ENCODE measurements around the gene ST6GAL1.
"Not testable (repeated sequence)": the region's sequence is repeated elsewhere in the genome, so short reads cannot be mapped to it uniquely, and the experiment has no call there.

The ST6GAL1 gene

GRCh38 chr3:187021748-187022402 is 91.5 kb downstream of the ST6GAL1 start:
- DNase-seq (ENCODE audit: low read depth) = no peak

GRCh38 chr3:187022403-187023029 is 92.2 kb downstream of the ST6GAL1 start:
- DNase-seq (ENCODE audit: low read depth) = no peak

GRCh38 chr3:187023340-187023739 is 93.0 kb downstream of the ST6GAL1 start:
- not testable (repeated sequence) for DNase-seq (ENCODE audit: low read depth)

GRCh38 chr3:187024536-187025226 is 94.4 kb downstream of the ST6GAL1 start:
- no peak for DNase-seq (ENCODE audit: low read depth)

- peak; percentile 64 for DNase-seq (ENCODE audit: low read depth)
These were observed 94.9 kb downstream of the ST6GAL1 start for GRCh38 chr3:187025254-187025655.

- no peak for DNase-seq (ENCODE audit: low read depth)
These were observed 95.5 kb downstream of the ST6GAL1 start for GRCh38 chr3:187025656-187026316.

- no peak for DNase-seq (ENCODE audit: low read depth)
These were observed 96.0 kb downstream of the ST6GAL1 start for GRCh38 chr3:187026317-187026670.

- DNase-seq (ENCODE audit: low read depth) = peak; percentile 72
These were observed 97.4 kb downstream of the ST6GAL1 start for GRCh38 chr3:187027531-187028278.

- DNase-seq (ENCODE audit: low read depth) = no peak
These were observed 101.6 kb downstream of the ST6GAL1 start for GRCh38 chr3:187031934-187032333.

GRCh38 chr3:187036394-187036793 is 106.1 kb downstream of the ST6GAL1 start:
- no peak for DNase-seq (ENCODE audit: low read depth)

GRCh38 chr3:187039100-187039722 is 108.9 kb downstream of the ST6GAL1 start:
- DNase-seq (ENCODE audit: low read depth) = no peak

GRCh38 chr3:187039723-187040414 is 109.5 kb downstream of the ST6GAL1 start:
- DNase-seq (ENCODE audit: low read depth) = no peak

GRCh38 chr3:187040516-187041361 is 110.4 kb downstream of the ST6GAL1 start:
- DNase-seq (ENCODE audit: low read depth) = no peak

- peak; percentile 51 for DNase-seq (ENCODE audit: low read depth)
These were observed 111.3 kb downstream of the ST6GAL1 start for GRCh38 chr3:187041362-187042307.

- DNase-seq (ENCODE audit: low read depth) = no peak
These were observed 112.0 kb downstream of the ST6GAL1 start for GRCh38 chr3:187042346-187042745.

GRCh38 chr3:187042874-187043458 is 112.6 kb downstream of the ST6GAL1 start:
- DNase-seq (ENCODE audit: low read depth) = no peak

GRCh38 chr3:187044206-187044605 is 113.9 kb downstream of the ST6GAL1 start:
- no peak for DNase-seq (ENCODE audit: low read depth)

- no peak for DNase-seq (ENCODE audit: low read depth)
These were observed 114.7 kb downstream of the ST6GAL1 start for GRCh38 chr3:187044867-187045552.

Measured in stimulated activated CD4-positive, alpha-beta T cell treated with anti-CD3 and anti-CD28 coated beads, Interleukin-2, amount 100 ng/mL, for 4 hours (primary cell).